Measurements from ENCODE around the gene DDHD1. TPM values are rescaled to one million over a fixed set of nuclear protein-coding genes. Genes with fewer than 3 reads are reported as not detected.

The DDHD1 gene
- polyA plus RNA-seq, 3 donors = 8.3 to 9.7 (median 9.5) TPM

DNA sequence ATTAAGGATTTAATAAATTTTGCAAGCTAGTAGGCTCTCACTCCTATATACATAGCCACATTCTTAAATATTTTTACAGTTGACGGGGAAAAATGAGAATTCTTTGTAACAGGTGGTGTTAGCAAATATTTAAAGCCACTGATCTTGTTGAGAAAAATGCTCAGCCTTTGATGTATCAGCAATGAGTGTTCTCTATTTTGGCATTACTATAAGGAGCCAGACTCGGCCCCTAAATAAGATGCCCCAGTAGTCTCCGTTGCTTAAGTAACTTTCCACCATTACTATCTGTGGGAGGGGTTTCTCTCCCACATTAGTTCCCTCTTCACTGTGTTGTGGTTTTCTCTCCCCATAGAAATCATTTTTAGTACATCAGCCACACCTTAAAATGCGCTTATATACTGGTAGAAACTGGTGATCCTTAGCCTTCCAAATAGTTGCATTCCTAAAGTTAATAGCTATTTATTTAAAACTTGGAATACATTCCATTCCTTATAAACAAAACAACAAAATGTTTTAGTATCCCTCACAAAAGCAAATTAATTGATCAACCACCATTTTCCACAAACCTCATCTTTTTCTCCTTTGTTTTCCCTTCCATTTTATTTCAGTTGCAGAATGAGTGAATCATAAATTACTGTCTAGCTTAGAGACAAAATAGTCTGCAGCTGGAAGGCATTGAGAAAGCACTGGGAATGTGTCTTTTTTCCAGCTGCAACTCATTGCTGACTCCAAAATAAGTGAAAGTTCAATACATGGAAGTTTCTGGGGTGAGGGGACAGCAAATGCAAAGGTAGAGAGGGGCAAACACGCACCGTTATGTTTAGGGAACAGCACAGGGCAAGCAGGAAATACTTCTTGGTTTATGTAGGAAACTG, 117.5 kb downstream of the DDHD1 start:
- no peak for DNase-seq (ENCODE audit: low read depth in 3 of 3, low spot score in 2 of 3)

DNA sequence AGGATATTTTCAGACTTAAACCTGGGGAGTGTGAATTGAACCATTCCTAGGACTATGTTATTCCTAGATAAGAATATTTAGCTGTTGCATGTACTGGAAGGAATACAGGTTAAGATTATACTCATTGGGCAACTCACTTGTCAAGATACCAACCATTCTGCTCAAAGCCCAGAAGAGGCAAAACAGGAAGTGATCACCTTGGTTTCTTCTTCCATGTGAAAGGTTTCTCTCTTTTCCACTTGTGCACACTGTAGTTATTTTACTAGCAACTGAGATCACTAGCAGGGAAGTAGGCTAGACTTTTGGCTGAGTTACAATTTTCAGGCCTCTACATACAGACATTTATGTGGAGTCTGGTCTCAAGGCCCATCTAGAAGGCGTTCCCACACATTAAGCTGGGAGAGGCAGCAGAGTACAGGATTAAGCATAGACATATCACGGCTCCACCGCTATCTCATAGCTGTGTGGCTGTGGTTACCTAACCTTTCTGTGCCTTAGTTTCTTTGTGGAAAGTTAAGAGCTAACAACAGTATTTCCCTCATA, 118.4 kb downstream of the DDHD1 start:
- DNase-seq (ENCODE audit: low read depth in 3 of 3, low spot score in 2 of 3) = no peak

DNA sequence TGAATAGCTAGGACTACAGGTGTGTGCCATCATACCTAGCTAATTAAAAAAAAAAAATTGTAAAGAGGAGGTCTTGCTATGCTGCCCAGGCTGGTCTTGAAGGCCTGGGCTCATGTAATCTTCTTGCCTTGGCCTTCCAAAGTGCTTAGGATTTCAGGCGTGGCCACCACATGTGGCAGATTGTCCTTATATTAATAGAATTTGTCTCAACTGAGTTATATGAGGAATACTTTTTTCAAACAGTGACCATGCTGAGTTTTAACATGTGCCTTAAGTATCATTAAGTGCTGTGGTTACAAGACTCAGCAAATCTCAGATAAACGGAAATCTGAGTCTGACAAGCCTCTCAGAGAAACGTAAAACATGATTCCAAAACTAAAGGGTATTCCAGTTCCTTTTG, 119.1 kb downstream of the DDHD1 start:
- DNase-seq (ENCODE audit: low read depth in 3 of 3, low spot score in 2 of 3) = no peak

DNA sequence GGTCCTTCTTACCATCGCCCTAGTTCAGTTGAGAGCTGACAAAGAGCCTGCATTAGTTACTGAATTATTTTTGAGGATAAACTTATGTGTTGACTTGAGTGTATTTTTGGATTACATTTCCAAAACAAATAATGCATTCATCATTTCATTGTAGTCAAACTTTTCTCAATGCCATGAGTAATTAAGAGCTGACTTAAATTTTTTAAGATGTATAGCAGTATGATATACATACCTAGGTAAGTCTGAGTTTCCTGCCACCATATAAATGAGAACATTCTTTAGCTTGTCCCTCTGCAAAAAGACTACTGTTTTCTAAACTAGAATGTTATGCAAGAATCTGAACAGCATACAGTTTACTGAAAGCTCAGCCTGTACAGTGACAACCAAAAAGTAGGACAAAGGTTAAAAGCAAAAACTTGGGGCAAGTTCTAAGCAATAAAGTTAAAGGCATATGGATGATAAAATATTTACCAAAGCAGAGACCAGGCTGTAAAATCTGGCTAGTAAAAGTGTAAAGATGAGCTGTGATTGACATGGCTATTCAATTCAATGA, 120.2 kb downstream of the DDHD1 start:
- no peak for DNase-seq (ENCODE audit: low read depth in 3 of 3, low spot score in 2 of 3)

DNA sequence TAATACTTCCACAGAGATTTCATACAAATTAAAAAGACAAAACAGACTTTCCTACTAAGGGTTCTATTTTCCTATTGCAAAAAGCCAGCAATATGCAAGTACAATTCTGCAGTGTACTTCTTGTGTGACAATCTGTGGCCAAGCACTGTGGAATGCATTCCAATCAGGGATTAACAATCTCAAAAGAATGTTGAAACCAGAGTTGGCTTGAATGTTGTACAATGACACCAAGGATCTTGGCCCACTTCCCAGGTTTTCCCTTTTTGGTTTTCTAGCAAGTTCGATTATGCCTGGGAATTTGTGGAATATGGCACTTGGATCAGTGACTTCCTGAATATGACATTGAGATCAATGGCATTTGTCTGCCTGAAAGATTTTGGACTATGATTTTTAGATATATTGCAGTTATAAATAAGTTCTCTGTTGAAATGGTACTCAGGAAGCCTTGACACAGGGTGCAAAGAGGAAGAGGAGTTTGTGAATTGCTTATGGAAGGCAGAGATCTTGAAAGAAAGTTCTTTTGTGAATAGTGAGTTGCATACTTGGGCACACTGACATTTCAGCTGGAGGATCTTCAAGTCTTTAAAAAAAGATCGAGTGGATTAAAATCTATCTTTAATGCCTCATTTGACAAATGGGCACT, 120.8 kb downstream of the DDHD1 start:
- no peak for DNase-seq (ENCODE audit: low read depth in 3 of 3, low spot score in 2 of 3)

DNA sequence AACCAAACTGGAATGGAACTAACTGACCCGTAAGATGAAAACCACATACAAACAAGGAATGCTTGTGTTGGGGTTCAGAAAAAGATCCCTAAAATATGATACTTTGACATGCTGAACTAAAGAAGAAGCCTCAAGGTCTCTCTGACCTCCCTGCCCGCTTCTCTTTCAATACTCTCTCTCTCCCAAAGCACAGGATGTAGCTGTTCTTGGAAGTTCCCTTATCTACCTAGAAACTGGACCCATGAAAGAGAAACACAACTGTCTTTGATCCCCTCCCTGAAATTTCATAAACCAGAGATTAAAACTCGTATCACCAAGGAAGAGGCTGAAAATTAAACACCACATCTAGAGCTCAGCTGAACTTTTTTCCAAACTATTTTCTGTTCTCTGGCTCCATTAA, 125.6 kb downstream of the DDHD1 start:
- no peak for DNase-seq (ENCODE audit: low read depth in 3 of 3, low spot score in 2 of 3)

DNA sequence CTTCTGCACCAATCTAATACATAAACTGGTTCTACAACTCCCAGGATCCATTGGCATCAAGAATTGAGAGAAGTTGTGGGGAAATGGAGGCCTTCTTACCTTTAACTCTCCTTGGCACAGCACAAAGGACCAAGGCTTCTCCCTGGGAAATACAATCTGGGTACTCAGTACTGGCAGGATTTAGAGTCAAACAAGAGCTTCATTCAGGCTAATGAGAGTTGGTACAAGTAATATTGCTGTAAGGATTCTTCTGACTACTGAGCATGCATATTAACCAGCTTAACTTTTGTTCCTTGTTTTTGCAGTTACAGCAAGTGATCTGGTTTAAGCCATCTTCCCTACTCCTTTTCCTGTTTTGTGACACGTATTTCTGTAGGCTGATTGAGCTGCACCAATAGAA, 126.1 kb downstream of the DDHD1 start:
- no peak for DNase-seq (ENCODE audit: low read depth in 3 of 3, low spot score in 2 of 3)

DNA sequence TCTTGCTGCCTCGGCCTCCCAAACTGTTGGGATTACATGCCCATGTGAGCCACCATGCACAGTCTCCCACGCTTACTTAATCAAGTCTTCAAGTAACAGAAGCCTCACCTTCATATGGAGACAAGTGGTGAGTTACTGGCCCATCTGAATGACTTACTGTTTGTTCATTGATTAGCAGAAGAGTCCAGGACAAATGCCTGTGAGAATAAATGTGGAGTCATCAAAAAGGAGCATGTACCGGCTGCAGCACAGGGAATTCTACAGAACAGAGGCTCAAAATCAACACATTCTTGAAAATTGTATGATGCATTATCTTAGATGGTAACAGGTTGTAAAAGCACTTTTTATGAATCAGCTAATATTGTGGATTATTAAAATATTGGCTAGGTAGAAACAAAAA, 129.8 kb downstream of the DDHD1 start:
- no peak for DNase-seq (ENCODE audit: low read depth in 3 of 3, low spot score in 2 of 3)

DNA sequence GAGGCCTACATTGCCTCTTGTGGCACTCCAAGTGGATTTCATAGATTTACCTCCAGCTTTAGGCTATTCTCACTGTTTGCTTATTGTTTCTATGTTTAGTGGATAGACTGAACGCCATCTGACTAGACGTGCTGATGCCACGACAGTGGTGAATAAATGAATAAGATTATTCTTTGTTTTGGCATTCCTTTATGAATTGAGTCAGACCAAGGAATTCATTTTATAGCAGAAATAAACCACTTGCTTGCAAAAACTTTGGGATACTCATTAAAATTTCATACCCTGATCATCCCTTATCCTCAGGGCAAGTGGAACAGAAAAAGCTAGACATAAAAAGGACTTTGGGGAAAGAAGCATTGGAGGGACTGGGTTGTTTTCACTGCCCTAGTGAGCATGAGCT, 130.5 kb downstream of the DDHD1 start:
- no peak for DNase-seq (ENCODE audit: low read depth in 3 of 3, low spot score in 2 of 3)

DNA sequence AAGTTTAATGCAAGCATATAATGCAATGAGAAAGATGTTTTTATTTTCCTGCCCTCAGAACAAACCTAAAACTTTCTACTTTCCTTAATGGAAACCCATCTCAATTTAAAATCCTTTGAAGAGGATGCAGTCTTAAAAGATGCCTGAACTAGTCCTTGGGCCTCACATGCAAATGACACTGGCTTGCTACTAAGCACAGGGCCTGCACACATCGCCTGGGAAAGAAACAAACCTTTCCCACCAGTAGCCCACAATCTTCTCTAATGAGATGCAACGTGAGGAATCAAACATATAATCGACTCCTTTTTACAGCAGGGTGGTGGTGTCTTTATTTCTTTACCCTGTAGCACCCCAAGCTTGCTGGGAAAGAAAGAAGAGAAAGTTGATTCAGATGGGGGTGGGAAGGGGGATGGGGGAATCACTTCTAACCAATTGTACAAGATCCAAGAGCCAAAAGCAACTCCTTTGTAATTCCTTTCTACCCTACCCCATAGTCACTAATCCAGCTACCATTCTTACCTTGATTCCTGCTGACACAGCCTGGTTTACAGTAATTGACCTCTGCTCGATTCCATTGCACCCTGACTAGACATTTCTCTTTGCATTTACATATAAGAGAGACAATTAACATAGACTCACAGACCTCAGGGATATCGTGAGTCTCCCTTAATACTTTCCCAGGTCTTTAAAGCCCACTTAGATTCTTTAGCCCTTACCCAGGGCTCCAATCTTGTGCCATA, 132.8 kb downstream of the DDHD1 start:
- DNase-seq (ENCODE audit: low read depth in 3 of 3, low spot score in 2 of 3) = no peak

DNA sequence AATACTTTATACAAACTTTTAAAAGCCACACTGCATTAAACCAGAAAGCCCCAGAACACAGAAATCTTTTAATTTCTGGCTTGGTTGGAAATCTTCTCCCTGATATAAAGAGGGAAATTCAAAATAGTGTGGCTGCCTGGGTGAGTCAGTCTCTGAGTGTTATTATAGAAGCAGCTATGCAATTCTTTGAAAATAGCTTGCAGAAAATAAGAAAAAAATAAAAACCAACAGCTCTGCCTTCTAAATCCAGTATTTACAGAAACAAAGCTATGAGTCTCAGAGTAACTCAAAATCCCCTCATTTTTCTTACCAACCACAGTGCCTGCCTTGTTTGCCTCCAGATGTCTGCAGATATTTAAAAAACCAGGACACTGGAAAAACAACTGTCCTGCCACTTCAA, 133.7 kb downstream of the DDHD1 start:
- DNase-seq (ENCODE audit: low read depth in 3 of 3, low spot score in 2 of 3) = no peak

DNA sequence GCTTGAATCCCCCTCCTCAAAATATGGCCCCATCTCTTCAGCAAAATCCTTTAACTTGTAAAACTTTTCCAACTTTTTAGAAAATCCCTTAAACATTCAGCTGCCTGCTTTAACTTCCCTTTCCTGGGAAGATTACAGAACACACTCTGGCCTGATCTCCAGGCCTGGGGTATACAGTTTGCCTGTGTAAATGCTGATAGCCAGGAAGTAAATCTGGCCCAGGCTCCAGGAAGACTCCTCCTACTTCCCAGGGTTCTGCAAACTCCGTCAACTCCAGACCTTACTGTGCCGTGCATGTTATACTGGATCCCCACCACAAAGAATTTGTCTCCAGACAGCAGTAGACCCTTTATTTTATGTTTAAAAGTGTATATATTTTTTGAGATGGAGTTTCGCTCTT, 135.3 kb downstream of the DDHD1 start:
- DNase-seq (ENCODE audit: low read depth in 3 of 3, low spot score in 2 of 3) = no peak

DNA sequence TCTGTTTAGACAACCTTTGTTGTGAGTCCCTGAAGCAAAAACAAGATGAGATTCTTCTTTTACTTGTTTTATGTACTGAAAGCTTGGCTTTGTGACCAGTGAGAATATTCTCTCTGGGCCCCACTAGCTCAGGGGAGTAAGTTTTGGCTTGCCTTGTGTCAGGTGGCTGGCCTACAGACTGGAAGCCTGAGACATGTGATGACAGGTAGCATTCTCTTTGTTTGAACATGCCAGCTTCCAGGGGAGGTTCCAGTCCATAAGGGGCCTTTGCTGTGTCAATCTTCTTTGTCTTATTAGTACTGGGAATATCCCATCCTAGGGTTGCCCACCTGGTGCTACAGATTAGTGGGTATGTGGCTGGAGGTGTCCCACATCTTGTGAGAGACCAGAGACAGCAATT, 136.2 kb downstream of the DDHD1 start:
- DNase-seq (ENCODE audit: low read depth in 3 of 3, low spot score in 2 of 3) = no peak

DNA sequence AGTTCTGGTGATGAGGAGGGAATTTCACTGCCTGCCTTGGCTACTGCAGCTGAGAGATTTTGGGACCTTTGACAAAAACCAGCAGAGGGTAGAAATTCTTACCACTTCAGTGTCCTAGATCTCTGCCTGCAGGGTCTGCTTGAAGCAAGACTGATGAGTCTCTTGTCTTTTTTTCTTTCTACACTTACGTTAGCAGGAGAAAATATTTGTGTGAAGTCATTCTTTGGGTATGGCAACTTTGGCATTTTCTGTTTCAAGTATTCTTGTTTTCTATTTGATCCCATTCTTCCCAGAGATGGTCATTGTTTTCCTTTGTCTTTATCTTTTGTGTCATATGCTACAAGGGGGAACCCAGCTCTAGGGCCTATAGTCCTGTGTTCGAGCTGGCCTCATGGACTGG, 136.6 kb downstream of the DDHD1 start:
- no peak for DNase-seq (ENCODE audit: low read depth in 3 of 3, low spot score in 2 of 3)

DNA sequence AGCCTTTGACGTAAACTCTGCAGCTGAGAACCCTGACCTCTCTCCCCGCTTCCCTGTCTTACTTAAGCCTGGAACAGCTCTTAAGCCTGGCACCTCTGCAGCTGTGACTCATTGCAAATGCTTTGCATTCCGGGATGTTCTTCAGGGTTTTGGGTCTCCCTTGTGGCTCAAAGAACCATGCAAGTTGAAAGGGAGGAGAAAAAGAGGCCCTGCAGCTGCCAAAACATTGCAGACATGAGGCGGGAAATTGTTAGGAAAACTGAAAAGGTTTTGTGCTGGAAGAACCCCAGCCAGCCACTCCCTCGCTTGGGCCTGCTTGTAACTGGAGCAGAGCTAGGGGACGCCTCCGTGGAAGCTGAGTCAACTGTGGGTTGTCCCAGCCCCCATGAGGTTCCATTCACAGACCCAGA, 142.1 kb downstream of the DDHD1 start:
- DNase-seq (ENCODE audit: low read depth in 3 of 3, low spot score in 2 of 3) = no peak

DNA sequence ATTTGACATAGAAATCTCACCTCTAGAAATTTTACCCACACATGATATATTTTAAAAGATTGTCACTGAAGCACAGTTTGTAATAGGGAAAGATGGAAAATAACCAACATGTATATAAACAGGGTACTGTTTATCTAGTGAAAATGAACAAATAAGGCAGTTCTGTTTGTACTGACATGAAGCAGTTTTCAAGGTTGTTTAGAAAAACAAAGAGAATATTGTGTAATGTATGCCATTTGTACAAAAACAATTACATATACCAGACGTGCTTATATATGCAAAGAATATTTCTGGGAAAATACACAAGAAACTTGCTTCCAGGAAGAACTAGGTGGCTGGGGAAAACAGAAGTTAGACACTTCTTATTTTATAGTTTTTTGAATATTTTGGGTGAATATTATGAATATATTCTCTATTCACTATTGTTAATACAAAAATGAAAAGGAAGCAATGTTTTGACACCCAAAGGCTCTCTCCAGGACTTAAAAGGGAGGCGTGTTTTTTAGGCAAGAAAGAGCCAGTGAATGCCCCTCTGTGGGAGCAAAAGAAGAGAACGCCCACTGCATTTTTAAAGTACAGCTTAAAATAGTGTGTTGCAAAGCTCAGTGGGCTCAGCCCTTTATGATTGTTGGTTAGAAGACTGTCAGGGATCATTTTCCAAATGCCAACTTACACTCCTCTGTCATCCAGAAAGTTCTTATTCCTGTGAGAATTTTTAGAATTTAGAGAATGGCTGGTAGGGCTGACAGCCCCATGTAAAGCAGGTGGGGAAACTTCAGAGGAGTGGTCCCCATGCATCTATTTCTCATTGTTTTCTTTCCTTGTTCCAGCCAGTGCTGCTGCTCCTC, 142.7 kb downstream of the DDHD1 start:
- DNase-seq (ENCODE audit: low read depth in 3 of 3, low spot score in 2 of 3) = no peak

DNA sequence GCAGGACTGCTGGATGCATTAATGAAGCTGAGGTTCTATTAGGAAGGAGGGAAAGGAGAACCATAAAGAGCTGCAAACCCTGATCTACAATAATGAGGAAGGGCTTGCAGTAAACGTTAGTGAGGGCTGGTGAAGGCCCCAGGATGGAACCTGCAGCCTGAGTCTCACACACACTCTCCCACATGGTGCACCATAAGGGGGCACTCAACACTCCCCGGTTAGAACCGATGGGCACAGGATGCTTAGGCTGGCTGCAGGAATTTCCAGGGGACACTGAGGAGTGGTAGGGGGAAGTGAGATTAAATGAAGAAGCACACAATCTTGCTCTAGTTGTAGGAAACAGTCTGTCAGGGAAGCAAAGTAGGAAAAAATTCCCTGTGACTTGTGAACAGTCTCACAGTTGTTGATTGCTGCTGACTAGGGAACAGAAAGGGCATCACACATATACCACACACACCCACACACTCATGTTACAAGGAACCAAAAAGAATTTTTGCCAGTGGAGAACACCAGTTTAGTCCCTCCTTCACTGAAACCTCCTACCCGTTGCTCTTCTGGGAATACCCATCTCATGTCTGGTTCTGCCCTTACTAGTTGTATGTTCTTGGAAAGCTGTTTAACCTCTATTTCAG, 146.1 kb downstream of the DDHD1 start:
- DNase-seq (ENCODE audit: low read depth in 3 of 3, low spot score in 2 of 3) = no peak

DNA sequence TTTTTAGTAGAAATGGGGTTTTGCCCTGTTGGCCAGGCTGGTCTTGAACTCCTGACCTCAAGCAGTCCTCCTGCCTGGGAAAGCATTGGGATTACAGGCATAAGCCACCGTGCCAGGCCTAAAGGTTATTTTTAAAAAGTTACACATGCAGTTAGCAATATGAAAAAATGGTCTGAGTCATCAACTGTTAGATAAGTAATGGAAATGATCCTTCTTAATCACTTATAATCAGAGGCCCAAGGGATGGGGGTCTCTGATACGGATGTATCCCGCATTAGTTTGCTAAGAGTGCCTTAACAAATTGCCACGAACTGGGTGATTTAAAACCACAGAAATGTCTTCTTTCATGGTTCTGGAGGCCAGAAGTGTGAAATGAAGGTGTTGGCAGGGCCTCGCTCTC, 148.1 kb downstream of the DDHD1 start:
- DNase-seq (ENCODE audit: low read depth in 3 of 3, low spot score in 2 of 3) = no peak

DNA sequence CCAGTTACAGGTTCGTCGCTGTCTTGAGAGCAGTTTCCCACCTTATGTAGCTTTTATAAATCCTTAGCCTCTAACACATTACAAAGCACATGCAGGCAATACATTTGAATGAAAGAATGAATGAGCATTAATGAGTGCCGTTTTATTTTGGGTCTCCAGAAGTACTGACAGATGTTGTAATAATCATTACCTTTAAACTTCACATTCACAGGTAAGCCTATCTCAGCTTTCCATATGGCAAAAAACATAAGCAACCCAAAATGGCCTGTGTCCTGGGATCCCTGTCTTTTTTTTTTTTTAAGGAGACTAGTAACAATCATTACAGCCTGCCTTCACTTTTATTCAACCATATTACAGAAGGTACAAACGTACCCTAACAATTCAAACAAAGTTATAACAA, 149.3 kb downstream of the DDHD1 start:
- no peak for DNase-seq (ENCODE audit: low read depth in 3 of 3, low spot score in 2 of 3)

DNA sequence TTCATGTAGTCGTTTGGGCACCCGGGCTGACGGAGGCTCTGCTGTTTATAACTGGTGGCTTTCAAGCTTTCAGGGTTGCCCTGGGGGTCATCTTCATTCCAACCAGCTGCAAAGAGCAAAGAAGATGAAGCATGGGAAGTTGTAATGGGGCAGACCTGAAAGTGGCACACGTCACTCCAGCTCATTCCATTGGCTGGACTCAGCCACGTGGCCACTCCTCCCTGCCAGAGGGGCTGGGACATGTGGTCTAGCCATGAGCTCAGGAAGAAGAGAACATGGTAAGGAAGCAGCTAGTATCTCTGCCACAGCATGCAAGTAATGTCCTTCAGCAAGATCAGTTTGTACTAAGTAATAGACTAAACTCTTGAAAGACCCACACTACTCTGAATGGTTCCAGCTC, 150.5 kb downstream of the DDHD1 start:
- no peak for DNase-seq (ENCODE audit: low read depth in 3 of 3, low spot score in 2 of 3)
